GM18861 (cell line): ENCODE results near the gene SENP1.

Experiments
- ATAC-seq: cut with Tn5 transposase; IDR thresholded peaks from one replicate; pipeline ENCODE4 v1.9.1; 2021; ENCODE audit not compliant: unreplicated experiment

SENP1 gene

GRCh38 chr12:48068457-48068856, 37.4 kb downstream of the SENP1 start:
- ATAC-seq, result no peak

GRCh38 chr12:48067250-48067938, 38.5 kb downstream of the SENP1 start:
- ATAC-seq, result no peak

- ATAC-seq, result no peak
Measured at GRCh38 chr12:48065041-48065440, 40.8 kb downstream of the SENP1 start.

GRCh38 chr12:48063530-48063929, 42.3 kb downstream of the SENP1 start:
- ATAC-seq, result no peak

GRCh38 chr12:48061938-48062719, 43.8 kb downstream of the SENP1 start:
- ATAC-seq, result no peak

GRCh38 chr12:48060474-48060873, 45.4 kb downstream of the SENP1 start:
- ATAC-seq, result no peak

- ATAC-seq, result no peak
Measured at GRCh38 chr12:48058771-48059170, 47.1 kb downstream of the SENP1 start.

- no peak for ATAC-seq
Measured at GRCh38 chr12:48054955-48055821, 50.7 kb downstream of the SENP1 start.

GRCh38 chr12:48053883-48054282, 52.0 kb downstream of the SENP1 start:
- ATAC-seq, result no peak

- no peak for ATAC-seq
Measured at GRCh38 chr12:48053122-48053521, 52.8 kb downstream of the SENP1 start.

GRCh38 chr12:48051681-48052080, 54.2 kb downstream of the SENP1 start:
- ATAC-seq, result no peak

- no peak for ATAC-seq
Measured at GRCh38 chr12:48050174-48050573, 55.7 kb downstream of the SENP1 start.

- ATAC-seq, result no peak
Measured at GRCh38 chr12:48045965-48046518, 59.8 kb downstream of the SENP1 start.

- ATAC-seq, result no peak
Measured at GRCh38 chr12:48045061-48045846, 60.6 kb downstream of the SENP1 start.

GRCh38 chr12:48044396-48044795, 61.5 kb downstream of the SENP1 start:
- ATAC-seq, result no peak

- ATAC-seq, result no peak
Measured at GRCh38 chr12:48043771-48044170, 62.1 kb downstream of the SENP1 start.

- no peak for ATAC-seq
Measured at GRCh38 chr12:48041591-48042423, 64.1 kb downstream of the SENP1 start.

- ATAC-seq, result no peak
Measured at GRCh38 chr12:48040354-48040753, 65.5 kb downstream of the SENP1 start.

GRCh38 chr12:48039151-48039550, 66.7 kb downstream of the SENP1 start:
- ATAC-seq, result no peak

GRCh38 chr12:48038085-48038484, 67.8 kb downstream of the SENP1 start:
- ATAC-seq, result no peak
